B cell (primary cell): ENCODE data around the gene TRAPPC2. TPM values are rescaled to one million over a fixed set of nuclear protein-coding genes. Genes with fewer than 3 reads are reported as not detected.

ENCODE experiments used
- ATAC-seq: fragments of 200-7000 bp; cut with Tn5 transposase; one replicate; pipeline ENCODE4 v1.10.0; 2021; ENCODE audit warnings: low read depth, mild to moderate bottlenecking, moderate number of reproducible peaks, moderate library complexity
- CTCF ChIA-PET: fragments of 350-600 bp; sonication (Branson Sonifier 250); formaldehyde crosslinking; loops from one replicate; lab custom pipeline; 2021; ENCODE audit warnings: antibody characterized with exemption, inconsistent platforms; lab: Charles Lee
- POLR2A ChIA-PET: fragments of 350-600 bp; sonication (Branson Sonifier 250); formaldehyde crosslinking; loops from one replicate; lab custom pipeline; 2021; ENCODE audit warnings: antibody characterized with exemption; lab: Charles Lee
- DNase-seq: peaks from one replicate; pipeline ENCODE4 v3.0.0; 2013
- H2AFZ ChIP-seq: 2 replicates; pipeline ENCODE4 v1.6.1; 2012; ENCODE audit warnings: mild to moderate bottlenecking, low read depth, low read length; ENCODE audit not compliant: insufficient read depth, poor library complexity, severe bottlenecking
- H3K27ac ChIP-seq, 2 donors: 1 replicate in 1 of 2; 2 replicates in 1 of 2; pipeline ENCODE4 v1.5.1; 2012 to 2013; ENCODE audit warnings: low read length in 2 of 2, mild to moderate bottlenecking in 2 of 2, moderate library complexity in 1 of 2
- H3K27me3 ChIP-seq, 4 experiments: fragments of 200-600 bp in 1 of 4; sonication (generic) in 1 of 4; replicated peaks in 1 of 4; 1 replicate in 2 of 4; 2 replicates in 2 of 4; pipeline versions ENCODE4 v1.6.1 to v1.7.0; 2013 to 2016; ENCODE audit warnings: low read length in 3 of 4, mild to moderate bottlenecking in 2 of 4, mixed read lengths in 1 of 4, moderate library complexity in 1 of 4; ENCODE audit not compliant: insufficient read depth in 4 of 4, control insufficient read depth in 3 of 4; ENCODE audit errors: control extremely low read depth in 1 of 4
- H3K36me3 ChIP-seq, 2 experiments: replicated peaks in 1 of 2; 1 replicate in 1 of 2; 2 replicates in 1 of 2; pipeline versions ENCODE4 v1.6.1 to v1.7.1; 2013; ENCODE audit warnings: low read length in 1 of 2; ENCODE audit not compliant: insufficient read depth in 2 of 2, control insufficient read depth in 1 of 2; ENCODE audit errors: control extremely low read depth in 1 of 2, extremely low read depth in 1 of 2
- H3K4me1 ChIP-seq, 2 donors: fragments of 200-600 bp in 1 of 2; sonication (generic) in 1 of 2; 1 replicate in 1 of 2; 2 replicates in 1 of 2; pipeline versions ENCODE4 v1.5.1 to v1.6.1; 2013 to 2017; ENCODE audit warnings: low read length in 2 of 2; ENCODE audit not compliant: control insufficient read depth in 2 of 2, insufficient read depth in 2 of 2
- H3K4me2 ChIP-seq: replicated peaks from 2 replicates; pipeline ENCODE3; 2012; ENCODE audit warnings: mild to moderate bottlenecking, low read depth, low read length; ENCODE audit not compliant: poor library complexity, severe bottlenecking
- H3K4me3 ChIP-seq, 5 experiments: fragments of 200-600 bp in 1 of 5; sonication (generic) in 1 of 5; 1 replicate in 3 of 5; 2 replicates in 2 of 5; pipeline versions ENCODE4 v1.5.1 to v1.7.0; 2011 to 2016; ENCODE audit warnings: low read length in 4 of 5, mild to moderate bottlenecking in 4 of 5, low read depth in 2 of 5, control low read depth in 1 of 5, moderate library complexity in 1 of 5; ENCODE audit not compliant: insufficient read depth in 1 of 5; ENCODE audit errors: control extremely low read depth in 1 of 5, extremely low read depth in 1 of 5
- H3K79me2 ChIP-seq: fragments of 200-600 bp; sonication (generic); one replicate; pipeline ENCODE4 v1.6.0; 2016; ENCODE audit warnings: low read length; ENCODE audit not compliant: control insufficient read depth, insufficient read depth
- H3K9ac ChIP-seq: fragments of 200-600 bp; sonication (generic); 2 replicates; pipeline ENCODE4 v1.6.1; 2017; ENCODE audit warnings: mild to moderate bottlenecking, low read length, moderate library complexity
- H3K9me3 ChIP-seq, 3 donors: one replicate each; pipeline versions ENCODE4 v1.6.1 to v1.7.1; 2013; ENCODE audit warnings: low read length in 2 of 3; ENCODE audit not compliant: control insufficient read depth in 2 of 3, insufficient read depth in 1 of 3; ENCODE audit errors: control extremely low read depth in 1 of 3
- H4K20me1 ChIP-seq: 2 replicates; pipeline ENCODE4 v1.6.0; 2012; ENCODE audit warnings: mild to moderate bottlenecking, low read length; ENCODE audit not compliant: insufficient read depth, control insufficient read depth, poor library complexity, severe bottlenecking
- H3K27ac Mint-ChIP-seq: one replicate; pipeline ENCODE4 v1.8.0; 2021; ENCODE audit warnings: mixed read lengths
- H3K27me3 Mint-ChIP-seq: one replicate; pipeline ENCODE4 v1.8.0; 2021; ENCODE audit warnings: mixed read lengths
- H3K4me1 Mint-ChIP-seq: one replicate; pipeline ENCODE4 v1.8.0; 2021; ENCODE audit warnings: mixed read lengths
- H3K4me3 Mint-ChIP-seq: one replicate; pipeline ENCODE4 v1.8.0; 2021; ENCODE audit warnings: mixed read lengths
- H3K9me3 Mint-ChIP-seq: one replicate; pipeline ENCODE4 v1.8.0; 2022; ENCODE audit warnings: mixed read lengths; ENCODE audit not compliant: insufficient read depth
- CTCF ChIP-seq: fragments of 200-600 bp; IDR thresholded peaks from one replicate; pipeline ENCODE4 v1.8.0; 2022; ENCODE audit warnings: antibody characterized with exemption, mild to moderate bottlenecking
- EZH2 ChIP-seq: IDR thresholded peaks from 2 replicates; pipeline ENCODE4 v1.6.1; 2012; ENCODE audit warnings: borderline replicate concordance, low read depth, mild to moderate bottlenecking, moderate library complexity, low read length; ENCODE audit not compliant: insufficient read depth, poor library complexity, severe bottlenecking
- WGBS: methylation state at CpG from one replicate; pipeline ENCODE4 v1.1.5; 2013; ENCODE audit warnings: missing lambda C conversion rate; ENCODE audit not compliant: insufficient coverage; 5-methylcytosine and 5-hydroxymethylcytosine counted together
- intact Hi-C: fragments of 100-400 bp; cut with micrococcal nuclease; formaldehyde crosslinking; loops from one replicate; pipeline ENCODE4 v1.10.0; 2022
- polyA plus RNA-seq: library from polyadenylated mRNA; depleted of rRNA; stranded (reverse); fragments of >200 nt; gene quantifications from 2 replicates; pipeline ENCODE4 v1.2.3, GENCODE V29; 2012
- total RNA-seq, 2 donors: library from RNA; stranded (reverse); fragments of 120-200 nt in 1 of 2; gene quantifications; 1 replicate in 1 of 2; 2 replicates in 1 of 2; pipeline versions ENCODE4 v1.2.3 to v1.2.4, GENCODE V29; 2013 to 2022

Gene TRAPPC2
- total and polyA plus RNA-seq, 2 donors (not counting 1 experiment from before 2014, with no cell fraction given) = 27.0 to 28.0 TPM

- Histone ChIP-seq H3K4me1 (peaks cover 67 to 68% of the 10 kb centered on the region in 2 donors), H3K27me3 (no peaks in the 10 kb centered on the region), H3K27ac (peak overlapping the region; percentile 36 to 64), H3K36me3 (peaks cover 0 to 38% of the 10 kb centered on the region in 2 experiments), H3K4me3 (no peak overlapping the region), H4K20me1 (no peaks in the 10 kb centered on the region), H3K9me3 (no peaks in the 10 kb centered on the region), H3K9ac (no peak overlapping the region), H3K4me2 (peak overlapping the region; percentile 47), H3K79me2 (peaks cover 14% of the 10 kb centered on the region), H2AFZ (no peak overlapping the region)
- H3K4me1 Mint-ChIP-seq = peaks cover 58% of the 10 kb centered on the region
- ATAC-seq (no peak), DNase-seq (no peak)
- H3K4me3 Mint-ChIP-seq = peak overlapping the region; percentile 47
- ChIA-PET POLR2A (no interaction called here), CTCF (interaction anchor here (0.6 to 1.7 kb wide), 5 partner anchors 9 to 109 kb away, joined by 3 to 4 read pairs (median 4); partner anchors contain the start of genes OFD1 and TRAPPC2)
- H3K27ac Mint-ChIP-seq = peak overlapping the region; percentile 81
- H3K9me3 Mint-ChIP-seq = no peaks in the 10 kb centered on the region
- intact Hi-C loops = loop anchor here (5.0 kb wide), 1 partner anchor 248 kb away; no protein-coding TSS in a partner anchor
- TF ChIP-seq EZH2 = no peak
- no peak for TF ChIP-seq CTCF
- no peaks in the 10 kb centered on the region for H3K27me3 Mint-ChIP-seq
- 0% methylated on average over 1 of the region's 1 CpG for WGBS
These were observed 20.8 kb upstream of the TRAPPC2 start for GRCh38 chrX:13755254-13755653.

- DNase-seq = no peak
- POLR2A ChIA-PET = no interaction called here
- H3K9ac ChIP-seq = no peak overlapping the region
- no peaks in the 10 kb centered on the region for H3K9me3 Mint-ChIP-seq
- no CpG with 5 or more reads among the region's 1 CpG for WGBS
- CTCF ChIA-PET = interaction anchor here (0.6 to 1.7 kb wide), 4 partner anchors 10 to 262 kb away, joined by 3 to 4 read pairs (median 4); partner anchors contain the start of genes OFD1 and TRAPPC2
- intact Hi-C loops = loop anchor here (5.0 kb wide), 1 partner anchor 247 kb away; no protein-coding TSS in a partner anchor
- no peaks in the 10 kb centered on the region for H4K20me1 ChIP-seq
- peak overlapping the region; percentile 47 for H3K4me2 ChIP-seq
- peak overlapping the region; percentile 36 to 64 for H3K27ac ChIP-seq
- H3K9me3 ChIP-seq = no peaks in the 10 kb centered on the region
- H3K79me2 ChIP-seq = peaks cover 14% of the 10 kb centered on the region
- peaks cover 57% of the 10 kb centered on the region for H3K4me1 Mint-ChIP-seq
- TF ChIP-seq EZH2 = no peak
- no peak for TF ChIP-seq CTCF
- no peak for ATAC-seq
- H3K4me1 ChIP-seq = peaks cover 62 to 65% of the 10 kb centered on the region in 2 donors
- no peaks in the 10 kb centered on the region for H3K27me3 ChIP-seq
- H3K27me3 Mint-ChIP-seq = no peaks in the 10 kb centered on the region
- peaks cover 0 to 39% of the 10 kb centered on the region in 2 experiments for H3K36me3 ChIP-seq
- no peak overlapping the region for H3K4me3 Mint-ChIP-seq
- no peak overlapping the region for H3K4me3 ChIP-seq
- H2AFZ ChIP-seq = no peak overlapping the region
- no peak overlapping the region for H3K27ac Mint-ChIP-seq
These were observed 20.3 kb upstream of the TRAPPC2 start for GRCh38 chrX:13754765-13755164.
